Measurements from ENCODE around the gene DNAJC27.

- TF ChIP-seq CTCF (IDR thresholded peaks at IDR 0.05) (no peak), EZH2 (IDR thresholded peaks at IDR 0.05) (no peak)
These were observed 48.6 kb downstream of the DNAJC27 start for GRCh38 chr2:24923106-24923505.
